Nucleus accumbens (tissue), 56 donors: ENCODE results near the gene SLC37A1.

Experiments
- DNase-seq, 56 donors: peaks; one replicate each; lab custom pipeline; 2025; lab: John Stamatoyannopoulos, UW

SLC37A1 gene

GRCh38 chr21:42556476-42556875 is 42.8 kb downstream of the SLC37A1 start:
- no peak for DNase-seq

DNA sequence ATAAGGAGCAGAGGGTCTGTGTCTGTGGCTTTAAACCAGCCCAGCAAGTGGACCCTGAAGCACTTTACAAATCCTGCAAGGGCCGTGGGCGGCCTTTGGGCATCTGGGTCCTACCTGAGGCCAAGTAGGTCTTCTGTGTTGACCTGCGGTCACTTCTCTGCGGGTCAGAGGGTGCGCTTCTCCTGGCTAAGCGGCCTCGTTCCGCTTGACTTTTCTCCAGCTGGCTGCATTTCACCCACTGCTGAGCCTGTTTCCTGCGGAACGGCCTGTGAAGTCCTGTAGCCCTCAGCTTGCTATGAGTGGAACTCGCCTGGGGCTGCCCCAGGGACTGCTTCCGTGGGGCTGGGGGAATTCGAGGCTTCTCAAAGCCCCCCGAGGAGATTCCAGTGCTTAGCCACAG is 43.3 kb downstream of the SLC37A1 start:
- no peak for DNase-seq

- DNase-seq = no peak
Measured at GRCh38 chr21:42557420-42557819, 43.8 kb downstream of the SLC37A1 start.

DNA sequence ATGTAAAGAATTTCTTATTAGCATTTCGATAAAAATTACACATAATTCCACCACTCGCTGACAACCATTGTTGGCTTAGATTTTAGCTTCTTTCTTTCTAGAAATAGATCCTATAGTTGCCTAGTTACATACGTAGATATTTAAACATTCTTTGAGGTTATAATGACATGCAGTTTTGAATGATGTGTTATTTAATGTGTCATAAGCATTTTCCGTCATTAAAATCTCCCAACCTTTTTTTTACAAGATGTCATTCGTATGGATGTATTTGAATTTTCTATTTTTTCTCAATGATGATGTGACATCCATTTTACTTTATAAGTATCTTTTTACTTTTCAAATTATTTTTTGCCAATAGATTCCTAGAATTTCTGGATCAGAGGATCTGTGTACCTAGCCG is 44.7 kb downstream of the SLC37A1 start:
- DNase-seq = no peak

- no peak for DNase-seq
Measured at GRCh38 chr21:42558846-42559245, 45.2 kb downstream of the SLC37A1 start.

- DNase-seq = no peak
Measured at GRCh38 chr21:42559326-42559725, 45.7 kb downstream of the SLC37A1 start.

DNA sequence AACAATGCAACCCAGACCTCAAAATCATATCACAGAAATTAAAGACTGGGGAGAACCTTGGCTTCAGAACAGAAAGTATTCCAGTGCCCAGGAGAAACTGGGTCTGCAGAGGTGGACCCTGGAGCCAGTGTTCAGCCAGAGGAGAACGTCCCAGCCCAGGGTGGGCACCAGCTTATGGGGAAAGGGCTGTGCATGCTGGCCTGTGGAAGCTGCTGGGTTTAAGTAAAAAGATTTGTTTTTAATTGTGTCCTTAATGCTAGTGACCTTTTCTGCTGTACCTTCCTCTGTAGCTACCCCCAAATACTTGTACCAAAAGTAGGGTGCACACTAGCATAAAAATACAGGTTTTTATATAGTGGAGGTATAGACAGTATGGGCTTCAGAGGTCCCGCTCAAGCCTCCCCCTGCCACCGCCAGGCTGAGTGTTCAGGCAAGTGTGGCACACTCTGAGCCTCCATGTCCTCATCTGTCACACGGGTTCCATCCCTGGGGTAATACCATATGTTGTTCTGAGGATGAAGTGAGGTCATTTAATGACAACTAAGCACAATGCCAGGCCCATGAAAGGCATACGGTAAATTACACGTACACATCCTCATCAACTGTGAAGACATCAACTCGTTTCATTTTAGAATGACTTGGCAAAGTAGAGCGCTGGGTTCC is 47.0 kb downstream of the SLC37A1 start:
- DNase-seq = no peak

- DNase-seq = no peak
Measured at GRCh38 chr21:42561762-42562650, 48.4 kb downstream of the SLC37A1 start.

DNA sequence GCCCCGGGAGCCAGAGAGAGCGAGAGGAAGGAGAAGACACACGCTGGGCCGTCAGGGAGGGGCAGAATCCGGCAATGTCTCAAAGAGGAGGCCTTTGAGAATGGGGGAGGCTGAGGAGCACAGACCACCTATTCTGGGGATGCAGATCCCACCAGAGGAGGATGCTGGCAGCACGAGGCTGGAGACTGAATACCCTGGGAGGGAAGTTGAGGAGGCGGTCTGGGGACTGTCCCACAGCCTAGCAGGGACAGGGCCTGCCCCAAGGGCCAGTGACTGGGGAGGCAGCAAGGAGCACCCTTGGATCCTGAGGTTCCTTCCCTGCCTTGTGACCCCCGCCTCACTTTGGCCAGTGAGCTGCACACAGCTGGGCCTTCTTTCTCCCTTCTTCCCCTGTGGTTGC is 49.2 kb downstream of the SLC37A1 start:
- DNase-seq = no peak

- no peak for DNase-seq
Measured at GRCh38 chr21:42563261-42563660, 49.6 kb downstream of the SLC37A1 start.

GRCh38 chr21:42563686-42564085 is 50.0 kb downstream of the SLC37A1 start:
- DNase-seq = peak in 36 of 56 donors; percentile 10 to 86 (median 48)

DNA sequence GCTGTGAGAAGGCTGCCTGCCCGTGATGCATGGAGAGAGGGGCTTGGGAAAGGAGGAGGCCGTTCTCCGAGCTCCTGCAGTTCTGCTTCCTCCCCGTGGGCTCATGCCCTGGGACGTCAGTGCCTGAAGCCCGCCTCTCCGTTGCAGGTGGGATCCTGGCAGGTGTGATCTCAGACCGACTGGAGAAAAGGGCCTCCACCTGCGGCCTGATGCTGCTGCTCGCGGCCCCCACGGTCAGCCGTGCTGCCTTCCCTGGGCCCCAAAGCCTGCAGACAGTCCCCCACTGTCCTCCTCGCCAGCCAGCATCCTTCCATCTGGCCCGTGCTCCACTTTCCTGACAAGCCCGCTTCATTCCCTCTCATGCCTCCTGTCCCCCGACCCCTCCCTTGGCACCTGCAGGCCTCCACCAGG is 50.9 kb downstream of the SLC37A1 start:
- no peak for DNase-seq

DNA sequence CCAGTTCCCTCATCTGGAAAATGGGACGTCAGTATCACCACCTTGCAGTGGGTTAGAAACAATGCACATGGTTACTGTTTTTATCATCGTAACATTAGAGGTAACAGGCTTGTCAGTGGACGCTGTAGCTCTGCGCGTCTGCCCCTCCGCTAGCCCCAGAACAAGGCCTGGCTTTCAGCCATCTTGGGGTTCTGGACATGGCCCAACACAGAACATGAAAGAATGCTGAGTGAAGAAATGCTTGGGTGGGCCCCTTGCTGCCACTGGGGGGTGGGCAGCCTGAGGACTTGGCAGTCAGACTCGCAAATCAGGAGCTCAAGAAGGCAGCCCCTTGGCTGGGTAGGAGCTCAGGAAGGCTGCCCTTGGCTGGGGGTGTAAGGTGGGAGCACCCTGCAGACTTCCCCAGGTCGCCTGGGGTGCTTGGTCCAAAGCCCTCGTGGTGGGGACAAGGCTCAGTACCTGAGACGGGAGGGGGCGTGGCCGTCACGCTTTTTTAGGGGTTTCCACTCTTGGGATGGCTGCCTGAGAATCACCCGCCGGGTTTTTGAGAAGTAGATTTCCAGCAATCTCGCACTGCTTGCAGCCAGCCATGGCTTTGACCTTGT is 51.7 kb downstream of the SLC37A1 start:
- no peak for DNase-seq

DNA sequence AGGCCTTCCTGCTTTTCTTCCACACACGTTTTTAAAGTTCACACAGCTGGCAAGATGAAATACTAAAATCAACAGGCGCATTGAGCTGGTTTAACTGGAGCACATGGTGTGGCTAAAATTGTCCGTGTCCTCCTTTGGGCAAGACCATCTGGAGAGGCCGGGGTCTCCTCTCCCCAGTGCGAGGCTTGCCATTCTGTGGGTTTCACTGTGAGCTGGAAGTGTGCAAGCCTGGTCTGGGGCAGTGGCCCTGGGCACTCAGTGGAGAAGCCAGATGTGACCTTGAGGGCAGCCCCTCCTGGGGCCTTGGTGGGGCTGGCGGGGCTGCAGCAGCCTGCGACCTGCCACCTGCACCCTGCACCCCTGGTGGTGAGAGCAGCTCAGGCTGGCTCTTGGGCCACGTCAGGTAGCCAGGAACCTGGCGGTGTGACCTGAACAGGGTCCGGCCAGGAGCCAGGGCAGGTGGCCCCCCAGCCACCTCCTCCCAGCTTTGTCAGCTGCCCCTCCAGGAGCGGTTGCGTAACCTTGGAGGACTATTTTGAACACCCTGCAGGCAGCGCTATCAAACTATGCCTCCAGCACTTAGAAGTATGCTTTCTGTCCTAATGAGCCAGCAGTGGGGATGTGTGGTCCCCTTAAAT is 52.4 kb downstream of the SLC37A1 start:
- DNase-seq = no peak

- DNase-seq = no peak
Measured at GRCh38 chr21:42566524-42567213, 53.0 kb downstream of the SLC37A1 start.

- no peak for DNase-seq
Measured at GRCh38 chr21:42567214-42567555, 53.5 kb downstream of the SLC37A1 start.

GRCh38 chr21:42567861-42568260 is 54.2 kb downstream of the SLC37A1 start:
- no peak for DNase-seq

DNA sequence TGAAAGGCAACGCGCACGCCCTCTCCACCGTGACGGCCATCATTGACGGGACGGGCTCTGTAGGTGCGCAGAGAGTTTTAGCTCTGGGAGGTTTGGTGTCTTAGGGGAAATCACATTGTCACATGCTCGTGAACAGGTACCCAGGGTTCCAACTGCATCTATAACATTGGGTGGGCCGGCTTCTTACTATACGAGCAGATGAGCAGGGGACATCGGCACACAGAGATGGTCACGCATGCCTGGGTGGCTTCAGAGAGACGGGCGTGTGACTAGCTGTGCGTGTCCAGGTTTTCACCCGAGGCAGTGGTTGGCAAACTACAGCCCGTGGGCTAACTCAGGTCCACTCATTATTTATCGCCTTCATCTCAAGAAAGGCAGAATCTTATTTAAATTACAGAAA is 54.7 kb downstream of the SLC37A1 start:
- no peak for DNase-seq

DNA sequence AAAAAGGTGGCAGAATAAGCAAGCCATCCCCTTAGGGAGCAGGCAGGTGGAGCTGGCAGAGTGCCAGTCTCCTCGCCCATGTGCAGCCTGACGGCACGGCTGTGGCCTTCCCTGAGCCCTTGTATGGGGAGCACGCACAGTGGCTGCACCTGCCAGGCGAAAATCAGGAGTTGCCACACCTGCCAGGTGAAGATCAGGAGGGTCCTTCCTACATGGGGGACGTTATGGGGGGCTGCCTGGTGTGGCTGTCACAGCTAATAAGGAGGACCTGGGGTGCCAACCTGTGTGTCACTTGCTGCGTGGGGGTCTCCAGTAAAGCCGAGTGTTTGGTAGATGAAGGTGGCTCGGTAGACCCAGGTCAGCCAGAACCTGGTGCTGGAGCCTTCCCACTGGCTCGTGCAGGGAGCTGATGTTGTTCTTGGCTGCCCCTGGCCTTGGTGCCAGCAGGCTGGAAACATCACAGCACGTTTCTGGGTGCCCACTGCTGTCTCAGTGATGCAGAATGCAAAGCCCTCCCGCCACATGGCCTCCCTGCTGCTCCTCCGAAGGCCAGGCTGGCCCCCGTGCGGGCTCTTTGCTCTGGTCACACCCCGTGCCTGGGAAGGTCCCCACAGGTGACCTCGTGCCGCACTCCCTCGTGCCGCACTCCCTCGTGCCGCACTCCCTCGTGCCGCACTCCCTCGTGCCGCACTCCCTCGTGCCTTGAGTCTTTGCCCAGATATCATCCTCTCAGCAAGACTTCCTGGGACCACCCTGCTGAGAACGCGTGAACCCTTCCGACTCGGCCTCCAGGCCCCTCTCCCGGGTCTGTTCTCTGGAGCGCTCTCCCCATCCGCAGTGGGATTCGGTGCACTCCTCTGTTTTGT is 55.4 kb downstream of the SLC37A1 start:
- DNase-seq = no peak
